Activated CD8-positive, alpha-beta memory T cell treated with anti-CD3 and anti-CD28 coated beads, Interleukin-2, amount 50 U/mL, for 4 hours (primary cell): ENCODE results near the gene ORMDL1.

Source experiments
- DNase-seq: peaks from one replicate; pipeline ENCODE4 v3.0.0-alpha.2; 2020

The ORMDL1 gene

GRCh38 chr2:189783927-189784867, at the start of gene ORMDL1, which contains the start of gene PMS1:
TSS of gene ORMDL1 (minus strand) at chr2:189784339. CDS start at chr2:189782595, 1,744 bp downstream.
TSS of gene PMS1 (plus strand) at chr2:189784450. CDS start at chr2:189791810, 7,360 bp downstream.
- peak; percentile 93 for DNase-seq

- no peak for DNase-seq
These were observed 46.4 kb upstream of the ORMDL1 start for GRCh38 chr2:189830510-189830909.

- no peak for DNase-seq
These were observed 45.1 kb upstream of the ORMDL1 start for GRCh38 chr2:189829102-189829833.

GRCh38 chr2:189826039-189826438, 41.9 kb upstream of the ORMDL1 start:
- no peak for DNase-seq

GRCh38 chr2:189824694-189825396, 40.7 kb upstream of the ORMDL1 start:
- no peak for DNase-seq

- DNase-seq = no peak
These were observed 38.0 kb upstream of the ORMDL1 start for GRCh38 chr2:189821953-189822748.

GRCh38 chr2:189819297-189819704, 35.2 kb upstream of the ORMDL1 start:
- DNase-seq = no peak

- DNase-seq = no peak
These were observed 34.3 kb upstream of the ORMDL1 start for GRCh38 chr2:189818249-189819038.

GRCh38 chr2:189803431-189803830, 19.3 kb upstream of the ORMDL1 start:
- no peak for DNase-seq

GRCh38 chr2:189802396-189802912, 18.3 kb upstream of the ORMDL1 start:
- no peak for DNase-seq

- DNase-seq = no peak
These were observed 15.4 kb upstream of the ORMDL1 start for GRCh38 chr2:189799531-189799930.

- no peak for DNase-seq
These were observed 14.8 kb upstream of the ORMDL1 start for GRCh38 chr2:189799030-189799331.

- DNase-seq = no peak
These were observed 14.3 kb upstream of the ORMDL1 start for GRCh38 chr2:189798312-189799029.

- no peak for DNase-seq
These were observed 13.8 kb upstream of the ORMDL1 start for GRCh38 chr2:189797902-189798301.

- no peak for DNase-seq
These were observed 10.2 kb upstream of the ORMDL1 start for GRCh38 chr2:189794310-189794709.

GRCh38 chr2:189791338-189792042, 7.4 kb upstream of the ORMDL1 start:
- DNase-seq = no peak

GRCh38 chr2:189783451-189783926, 650 bp downstream of the ORMDL1 start:
- DNase-seq = no peak

- no peak for DNase-seq
These were observed 1.9 kb downstream of the ORMDL1 start for GRCh38 chr2:189782221-189782671.

GRCh38 chr2:189772212-189772611, 11.9 kb downstream of the ORMDL1 start:
- DNase-seq = no peak
